ENCODE data around the gene OR7C1. TPM values are rescaled to one million over a fixed set of nuclear protein-coding genes. Genes with fewer than 3 reads are reported as not detected.

The OR7C1 gene
- total and polyA plus RNA-seq, 2 of the 8 experiments (the other 6 are each of a cell fraction or from before 2014, with no cell fraction given): not detected

DNA sequence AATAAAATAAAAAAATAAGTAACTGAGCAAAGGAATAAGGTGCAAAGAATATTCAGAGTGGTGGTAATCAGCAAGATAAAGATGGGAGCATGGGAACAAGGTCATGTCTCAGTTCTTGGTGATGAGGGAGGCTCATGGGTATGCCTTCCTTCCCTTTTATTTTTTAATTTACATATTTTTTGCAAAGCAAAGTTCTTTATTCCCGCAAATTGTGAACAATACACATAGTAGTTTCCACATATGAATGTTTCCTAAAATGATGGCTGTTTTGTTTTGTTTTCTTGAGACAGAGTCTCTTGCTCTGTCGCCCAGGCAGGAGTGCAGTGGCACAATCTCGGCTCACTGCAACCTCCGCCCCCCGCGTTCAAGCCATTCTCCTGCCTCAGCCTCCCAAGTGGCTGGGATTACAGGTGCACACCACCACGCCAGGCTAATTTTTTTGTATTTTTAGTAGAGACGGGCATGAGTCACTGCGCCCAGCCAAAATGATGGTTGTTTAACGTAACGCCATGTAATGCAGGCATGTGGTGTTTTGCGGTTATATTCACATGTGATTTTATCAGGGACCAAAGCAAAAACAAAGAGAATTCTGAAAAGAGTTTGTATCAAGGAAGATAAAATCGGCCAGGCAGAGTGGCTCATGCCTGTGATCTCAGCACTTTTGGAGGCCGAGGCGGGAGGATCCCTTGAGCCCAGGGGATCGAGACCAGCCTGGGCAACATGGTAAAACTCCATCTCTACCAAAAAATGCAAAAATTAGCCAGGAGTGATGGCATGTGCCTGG, 52.2 kb downstream of the OR7C1 start (continued):
- TF ChIP-seq, protein P1, sequence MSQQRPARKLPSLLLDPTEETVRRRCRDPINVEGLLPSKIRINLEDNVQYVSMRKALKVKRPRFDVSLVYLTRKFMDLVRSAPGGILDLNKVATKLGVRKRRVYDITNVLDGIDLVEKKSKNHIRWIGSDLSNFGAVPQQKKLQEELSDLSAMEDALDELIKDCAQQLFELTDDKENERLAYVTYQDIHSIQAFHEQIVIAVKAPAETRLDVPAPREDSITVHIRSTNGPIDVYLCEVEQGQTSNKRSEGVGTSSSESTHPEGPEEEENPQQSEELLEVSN (IDR thresholded peaks at IDR 0.05): no peak
- TF ChIP-seq TBP (IDR thresholded peaks at IDR 0.05; ENCODE audit: low read depth, low read length) (no peak), CBX5 (IDR thresholded peaks at IDR 0.05; ENCODE audit: low read depth, low read length) (no peak), RAD21 (IDR thresholded peaks at IDR 0.05 in 1 of 2, conservative IDR thresholded peaks at IDR 0.05 in 1 of 2; ENCODE audit: low read depth in 2 of 2, low read length in 2 of 2) (no peak), SIN3A (conservative IDR thresholded peaks at IDR 0.05 in 1 of 2, IDR thresholded peaks at IDR 0.05 in 1 of 2; ENCODE audit: low read depth in 1 of 2, low read length in 2 of 2) (no peak), RNF2 (IDR thresholded peaks at IDR 0.05; ENCODE audit: borderline replicate concordance, low read depth, low read length, missing control alignments, poor library complexity, severe bottlenecking) (no peak), SP2 (IDR thresholded peaks at IDR 0.05; ENCODE audit: low read length) (no peak), CREB1 (IDR thresholded peaks at IDR 0.05) (no peak)
- TF ChIP-seq, protein P2, sequence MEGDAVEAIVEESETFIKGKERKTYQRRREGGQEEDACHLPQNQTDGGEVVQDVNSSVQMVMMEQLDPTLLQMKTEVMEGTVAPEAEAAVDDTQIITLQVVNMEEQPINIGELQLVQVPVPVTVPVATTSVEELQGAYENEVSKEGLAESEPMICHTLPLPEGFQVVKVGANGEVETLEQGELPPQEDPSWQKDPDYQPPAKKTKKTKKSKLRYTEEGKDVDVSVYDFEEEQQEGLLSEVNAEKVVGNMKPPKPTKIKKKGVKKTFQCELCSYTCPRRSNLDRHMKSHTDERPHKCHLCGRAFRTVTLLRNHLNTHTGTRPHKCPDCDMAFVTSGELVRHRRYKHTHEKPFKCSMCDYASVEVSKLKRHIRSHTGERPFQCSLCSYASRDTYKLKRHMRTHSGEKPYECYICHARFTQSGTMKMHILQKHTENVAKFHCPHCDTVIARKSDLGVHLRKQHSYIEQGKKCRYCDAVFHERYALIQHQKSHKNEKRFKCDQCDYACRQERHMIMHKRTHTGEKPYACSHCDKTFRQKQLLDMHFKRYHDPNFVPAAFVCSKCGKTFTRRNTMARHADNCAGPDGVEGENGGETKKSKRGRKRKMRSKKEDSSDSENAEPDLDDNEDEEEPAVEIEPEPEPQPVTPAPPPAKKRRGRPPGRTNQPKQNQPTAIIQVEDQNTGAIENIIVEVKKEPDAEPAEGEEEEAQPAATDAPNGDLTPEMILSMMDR (IDR thresholded peaks at IDR 0.05; ENCODE audit: control extremely low read depth in 1 of 3, insufficient read depth in 1 of 3, low read depth in 1 of 3, low read length in 3 of 3): no peak

Data from H1 (cell line).